Measurements from ENCODE around the gene ZNF677. TPM values are rescaled to one million over a fixed set of nuclear protein-coding genes. Genes with fewer than 3 reads are reported as not detected.

Gene ZNF677
- total and polyA plus RNA-seq, 10 of the 15 experiments (the other 5 are each of a cell fraction or from before 2014, with no cell fraction given), result 0.07 to 0.68 (median 0.16) TPM; not detected in 6

GRCh38 chr19:53192771-53193534, 61.7 kb downstream of the ZNF677 start, which contains the start of gene ZNF665:
TSS of gene ZNF665 (minus strand) at chr19:53193358. CDS start at chr19:53182898, 10,460 bp downstream.
- POLR2A ChIA-PET, result no interaction called here
- SMC1A ChIA-PET (ENCODE audit: uncharacterized antibody, unreplicated experiment), result no interaction called here
- FAIRE-seq, result no peak
- CTCF ChIA-PET, result no interaction called here
- peak within 1 kb of the TSS; percentile 61 for H2AFZ ChIP-seq (ENCODE audit: control insufficient read depth, low read depth, low read length)
- RAD21 ChIA-PET (ENCODE audit: unreplicated experiment), result no interaction called here
- TF ChIP-seq RUNX3 (IDR thresholded peaks at IDR 0.05; ENCODE audit: low read length) (peak; percentile 58), SMARCA5 (IDR thresholded peaks at IDR 0.05) (no peak), POLR2AphosphoS5 (IDR thresholded peaks at IDR 0.05; ENCODE audit: low read length) (peak; percentile 67), STAT3 (IDR thresholded peaks at IDR 0.05; ENCODE audit: low read depth, low read length) (no peak), SMAD5 (IDR thresholded peaks at IDR 0.05; ENCODE audit: low read depth) (peak; percentile 73; the same call in 1 of the 2 replicates), POLR2A (IDR thresholded peaks at IDR 0.05; ENCODE audit: low read depth, low read length) (peak; percentile 58), TAF1 (IDR thresholded peaks at IDR 0.05; ENCODE audit: borderline replicate concordance, low read depth, low read length) (0 out of 2 replicates have a peak, but pooled peaks have one; percentile 47), PKNOX1 (IDR thresholded peaks at IDR 0.05) (no peak)
- no peak for ATAC-seq
- no TSS peak for BruUV-seq (replicated peaks)
- no peaks in the 10 kb centered on the region for H4K20me1 ChIP-seq (ENCODE audit: control insufficient read depth, insufficient read depth)
- H3K4me2 ChIP-seq (ENCODE audit: control insufficient read depth, insufficient read depth), result peak within 1 kb of the TSS; percentile 48; the same call in 1 of the 2 replicates
- H3K36me3 ChIP-seq (ENCODE audit: control insufficient read depth in 2 of 2, insufficient read depth in 2 of 2, low read length in 1 of 2), result no peaks in the 10 kb centered on the region
- H3K4me3 ChIP-seq, result peak within 1 kb of the TSS; percentile 61; the same call in 1 of the 2 replicates
- H3K9me3 ChIP-seq (replicated peaks; ENCODE audit: control insufficient read depth, insufficient read depth, low read length), result peaks cover 7% of the 10 kb centered on the region; the same call in 2 of the 3 replicates
- intact Hi-C loops (cut with micrococcal nuclease; ENCODE audit: unreplicated experiment) (no loop called here), in situ Hi-C loops (cut with MboI) (loop anchor here (10.0 kb wide), 2 partner anchors 832 to 1042 kb away; no protein-coding TSS in a partner anchor)
- no peak for DNase-seq (ENCODE audit: low read depth, low spot score)
- H3K9ac ChIP-seq (ENCODE audit: control insufficient read depth, insufficient read depth, low read length), result peak within 1 kb of the TSS; percentile 62
- under 1% methylated on average over 45 of the region's 53 CpGs for WGBS (ENCODE audit: insufficient coverage, insufficient replicate concordance, low lambda C conversion rate, missing lambda C conversion rate)
- no peak within 1 kb of the TSS; the same call in 1 of the 2 replicates for H3K27ac ChIP-seq (ENCODE audit: control insufficient read depth, insufficient read depth)
- H3K4me1 ChIP-seq (ENCODE audit: control insufficient read depth, insufficient read depth, low read length), result no peaks in the 10 kb centered on the region
- H3K27me3 ChIP-seq (replicated peaks in 1 of 2; ENCODE audit: control insufficient read depth in 2 of 2, insufficient read depth in 2 of 2, low read length in 1 of 2), result no peaks in the 10 kb centered on the region
- no peaks in the 10 kb centered on the region for H3K79me2 ChIP-seq (ENCODE audit: control insufficient read depth, insufficient read depth, low read length)
